Loucy (cell line): Measurements from ENCODE around the gene BOC.

ENCODE experiments used
- CTCF ChIP-seq: fragments of 200-600 bp; sonication (generic); conservative IDR thresholded peaks from 2 replicates; pipeline ENCODE4 v1.5.1; 2014; ENCODE audit warnings: mild to moderate bottlenecking, antibody characterized with exemption, low read length
- EZH2phosphoT487 ChIP-seq: fragments of 200-600 bp; IDR thresholded peaks from 2 replicates; pipeline ENCODE4 v1.6.1; 2018; ENCODE audit warnings: antibody characterized with exemption, mild to moderate bottlenecking, moderate library complexity, borderline replicate concordance

GRCh38 chr3:113287111-113287802 lies 75.9 kb downstream of the BOC start:
- TF ChIP-seq CTCF (no peak), EZH2phosphoT487 (no peak)
